Muscle layer of duodenum (tissue), 2 donors: Measurements from ENCODE around the gene ATXN7L1.

Experiments used
- H3K27ac ChIP-seq: one replicate; pipeline ENCODE4 v1.7.0; 2013; ENCODE audit warnings: mild to moderate bottlenecking, low read length
- H3K27me3 ChIP-seq: one replicate; pipeline ENCODE4 v1.7.0; 2013; ENCODE audit warnings: low read depth, mild to moderate bottlenecking, control low read depth, low read length
- H3K36me3 ChIP-seq, 2 donors: one replicate each; pipeline ENCODE4 v1.7.0; 2013; ENCODE audit warnings: low read length in 2 of 2, control low read depth in 1 of 2, mild to moderate bottlenecking in 1 of 2; ENCODE audit not compliant: insufficient read depth in 2 of 2, control insufficient read depth in 1 of 2
- H3K4me1 ChIP-seq, 2 donors: one replicate each; pipeline ENCODE4 v1.7.0; 2013; ENCODE audit warnings: low read length in 2 of 2, mild to moderate bottlenecking in 2 of 2, control low read depth in 1 of 2, moderate library complexity in 1 of 2; ENCODE audit not compliant: insufficient read depth in 2 of 2, control insufficient read depth in 1 of 2
- H3K4me3 ChIP-seq, 2 donors: one replicate each; pipeline ENCODE4 v1.7.0; 2013; ENCODE audit warnings: low read length in 2 of 2, low read depth in 1 of 2, mild to moderate bottlenecking in 1 of 2
- H3K9me3 ChIP-seq, 2 donors: one replicate each; pipeline ENCODE4 v1.7.0; 2013; ENCODE audit warnings: low read length in 2 of 2, control low read depth in 1 of 2, mild to moderate bottlenecking in 1 of 2; ENCODE audit not compliant: control insufficient read depth in 1 of 2
- donor health status: healthy.

ATXN7L1 gene

DNA sequence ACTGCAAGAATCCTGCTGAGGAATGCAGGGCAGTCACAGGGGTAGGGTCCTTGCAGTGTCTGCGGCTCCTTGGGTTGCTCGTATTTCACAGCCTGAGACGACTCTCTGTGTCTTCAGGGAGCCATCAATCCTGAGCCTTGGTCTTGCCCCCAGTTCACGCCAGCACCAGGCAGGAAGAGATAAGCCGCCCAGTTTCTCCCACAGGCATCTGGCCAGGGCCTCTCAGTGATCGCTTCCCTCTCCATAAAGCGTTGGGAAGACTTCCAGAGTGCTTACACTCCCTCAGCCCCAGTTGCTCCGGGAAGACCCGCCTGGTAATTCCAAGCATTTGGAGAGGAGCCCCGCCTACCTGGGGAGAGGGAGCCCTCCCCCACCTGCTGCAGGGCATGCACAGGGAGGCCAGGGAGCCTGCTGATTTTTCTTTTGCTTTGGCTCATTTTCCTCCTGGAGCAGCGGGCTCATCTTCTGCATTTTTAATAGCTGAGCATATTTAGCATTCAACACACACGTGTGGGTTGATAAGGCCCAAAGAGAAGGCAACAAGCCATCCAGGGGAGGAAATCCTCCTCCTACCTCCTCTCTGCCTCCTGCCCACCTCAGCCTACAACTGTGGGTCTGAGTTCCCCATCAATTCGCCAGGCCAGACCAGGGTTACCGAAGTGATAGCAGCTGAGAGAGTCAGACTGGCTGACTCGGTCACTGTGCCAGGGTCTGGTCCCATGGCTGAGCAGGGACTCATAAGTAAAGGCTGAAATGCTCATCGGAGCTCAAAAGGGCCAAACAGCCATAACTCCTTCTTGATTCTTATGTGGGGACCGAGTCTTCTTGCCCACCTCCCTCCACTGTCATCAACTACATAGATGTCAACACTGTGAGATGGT lies 220.7 kb downstream of the ATXN7L1 start:
- H3K27ac ChIP-seq, result no peak overlapping the region
- H3K9me3 ChIP-seq, result no peaks in the 10 kb centered on the region
- peaks cover 1 to 13% of the 10 kb centered on the region in 2 donors for H3K36me3 ChIP-seq
- H3K27me3 ChIP-seq, result no peaks in the 10 kb centered on the region
- H3K4me1 ChIP-seq, result peaks cover 0 to 17% of the 10 kb centered on the region in 2 donors
- no peak overlapping the region for H3K4me3 ChIP-seq

DNA sequence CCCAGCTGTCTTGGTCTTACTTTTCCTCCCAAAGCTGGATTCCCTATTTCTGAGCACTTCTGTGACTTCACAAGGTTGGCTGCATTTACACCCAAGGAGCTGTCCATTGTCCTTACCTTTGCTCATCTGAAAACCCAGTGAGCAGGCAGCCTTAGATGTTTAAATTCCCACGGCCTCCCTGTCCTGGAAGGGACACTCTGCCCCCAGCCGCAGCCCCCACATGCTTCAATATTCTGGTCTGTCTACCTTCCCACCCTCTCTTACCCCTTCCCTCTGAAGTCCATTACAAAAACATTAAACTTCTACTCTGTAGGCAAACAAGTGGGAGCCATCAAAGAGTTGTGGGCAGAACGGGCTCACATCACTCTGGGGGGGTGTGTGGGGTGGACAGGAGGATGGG lies 221.3 kb downstream of the ATXN7L1 start:
- Histone ChIP-seq H3K9me3 (no peaks in the 10 kb centered on the region), H3K27ac (no peak overlapping the region), H3K36me3 (peaks cover 0 to 12% of the 10 kb centered on the region in 2 donors), H3K4me3 (no peak overlapping the region), H3K27me3 (no peaks in the 10 kb centered on the region), H3K4me1 (peaks cover 0 to 17% of the 10 kb centered on the region in 2 donors)

DNA sequence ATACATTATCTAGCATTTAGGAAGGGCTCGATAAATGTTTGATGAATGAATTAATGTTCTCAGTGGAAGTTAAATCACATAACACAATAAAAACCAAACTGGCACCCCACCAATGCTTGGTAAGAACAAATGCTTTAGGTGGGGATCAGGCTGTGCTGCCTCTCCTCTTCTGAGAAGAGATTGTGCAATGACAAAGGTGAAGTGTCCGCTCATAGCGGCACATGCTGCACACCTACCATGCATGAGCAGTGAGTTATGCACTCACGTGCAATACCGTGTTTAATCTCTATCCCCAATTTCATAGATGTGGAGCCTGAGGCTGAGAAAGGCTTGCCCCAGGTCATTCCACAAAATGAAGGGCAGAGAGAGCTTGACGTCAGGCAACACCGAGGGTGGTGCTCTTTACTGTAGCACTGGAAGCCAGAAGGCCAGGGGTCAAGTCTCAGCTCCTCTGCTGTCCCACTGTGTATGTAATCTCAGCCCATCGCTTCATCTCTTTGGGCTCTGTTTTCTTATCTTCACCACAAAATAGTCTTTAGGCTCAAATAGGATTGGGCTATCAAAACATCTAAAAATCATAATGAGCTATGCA lies 222.2 kb downstream of the ATXN7L1 start:
- Histone ChIP-seq H3K9me3 (no peaks in the 10 kb centered on the region), H3K4me1 (peaks cover 0 to 26% of the 10 kb centered on the region in 2 donors), H3K4me3 (no peak overlapping the region), H3K36me3 (peaks cover 0 to 8% of the 10 kb centered on the region in 2 donors), H3K27me3 (no peaks in the 10 kb centered on the region), H3K27ac (no peak overlapping the region)

DNA sequence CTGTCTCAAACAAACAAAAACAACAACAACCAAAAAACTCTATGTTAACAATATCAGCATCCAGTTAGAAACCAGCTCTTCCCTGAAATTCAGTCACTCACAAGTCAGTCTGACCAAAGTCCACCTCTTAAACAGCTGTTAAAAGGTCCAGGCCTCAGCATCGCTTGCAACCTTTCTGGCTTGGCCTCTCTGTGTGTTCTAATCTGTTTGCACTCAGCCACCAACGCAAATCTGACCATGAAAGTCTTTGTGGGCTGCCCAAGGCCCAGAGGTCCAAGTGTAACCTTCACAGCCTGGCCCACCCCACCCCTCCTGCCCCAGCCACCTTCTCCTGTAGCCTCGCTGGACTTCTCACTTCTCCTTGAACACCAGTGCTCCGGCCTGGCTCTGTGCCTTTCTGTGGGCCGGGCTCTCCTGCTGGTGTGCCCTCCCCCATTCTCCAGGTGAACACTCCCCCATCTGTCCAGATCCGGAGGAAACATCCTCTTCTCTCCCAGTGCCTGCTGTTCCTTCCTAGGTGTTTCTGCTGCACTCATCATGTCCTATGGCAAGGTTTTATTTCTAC lies 222.9 kb downstream of the ATXN7L1 start:
- H3K9me3 ChIP-seq, result no peaks in the 10 kb centered on the region
- no peaks in the 10 kb centered on the region for H3K27me3 ChIP-seq
- no peak overlapping the region for H3K27ac ChIP-seq
- no peak overlapping the region for H3K4me3 ChIP-seq
- peaks cover 0 to 8% of the 10 kb centered on the region in 2 donors for H3K36me3 ChIP-seq
- peaks cover 0 to 26% of the 10 kb centered on the region in 2 donors for H3K4me1 ChIP-seq

DNA sequence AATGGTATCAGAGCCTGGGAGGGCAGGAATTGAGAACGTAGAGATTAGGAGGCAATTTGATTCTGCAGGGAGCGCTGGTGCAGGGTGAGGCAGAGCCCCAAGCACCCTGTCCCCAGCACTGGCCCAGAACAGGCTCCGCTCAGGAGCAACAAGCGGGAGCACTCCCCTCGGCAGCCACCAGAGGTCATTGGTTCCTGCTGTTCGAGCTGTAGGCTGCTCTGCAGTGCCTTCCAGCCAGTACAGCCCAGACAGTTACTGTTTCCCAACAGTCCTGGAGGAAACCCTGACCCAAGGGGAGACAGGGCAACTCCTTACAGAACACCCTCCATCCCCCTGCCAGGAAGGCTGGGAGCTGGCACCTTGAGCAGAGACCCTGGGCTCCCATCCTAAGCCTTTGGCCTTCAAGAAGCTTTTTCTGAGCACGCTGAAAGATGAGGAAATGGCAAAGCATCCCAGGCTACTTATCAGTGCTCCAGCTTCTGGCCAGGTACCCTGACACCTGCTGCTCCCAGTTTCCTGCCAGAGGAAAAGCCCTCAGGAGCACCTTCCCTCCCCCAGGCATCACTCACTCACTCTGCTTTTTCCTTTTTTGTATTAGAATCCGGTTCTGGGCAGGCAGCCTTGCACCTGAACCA lies 223.9 kb downstream of the ATXN7L1 start:
- Histone ChIP-seq H3K27ac (no peak overlapping the region), H3K4me3 (no peak overlapping the region), H3K9me3 (no peaks in the 10 kb centered on the region), H3K27me3 (no peaks in the 10 kb centered on the region), H3K36me3 (peaks cover 0 to 8% of the 10 kb centered on the region in 2 donors), H3K4me1 (peaks cover 0 to 26% of the 10 kb centered on the region in 2 donors)

DNA sequence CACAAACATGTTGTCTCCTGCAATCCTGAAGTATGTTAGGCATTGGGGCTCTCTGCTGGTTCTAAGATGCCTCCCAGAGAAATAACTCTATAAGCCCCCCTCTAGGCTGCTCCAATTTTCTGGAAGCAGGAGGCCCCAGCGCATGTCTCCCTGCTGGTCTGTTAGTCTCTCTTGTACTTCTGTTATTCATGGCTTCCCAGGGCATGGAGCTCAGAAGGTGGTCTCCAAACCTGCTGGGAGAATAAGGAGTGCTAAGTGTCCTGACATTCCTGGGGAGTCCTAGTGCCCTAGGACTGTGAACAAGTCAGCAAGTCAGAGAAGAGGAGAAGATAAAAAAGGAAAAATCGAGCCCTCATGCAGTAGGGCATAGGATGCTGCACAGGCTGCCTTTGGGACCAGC lies 224.6 kb downstream of the ATXN7L1 start:
- no peak overlapping the region for H3K4me3 ChIP-seq
- H3K27ac ChIP-seq, result no peak overlapping the region
- H3K36me3 ChIP-seq, result peaks cover 0 to 8% of the 10 kb centered on the region in 2 donors
- H3K4me1 ChIP-seq, result peaks cover 0 to 26% of the 10 kb centered on the region in 2 donors
- no peaks in the 10 kb centered on the region for H3K27me3 ChIP-seq
- no peaks in the 10 kb centered on the region for H3K9me3 ChIP-seq

DNA sequence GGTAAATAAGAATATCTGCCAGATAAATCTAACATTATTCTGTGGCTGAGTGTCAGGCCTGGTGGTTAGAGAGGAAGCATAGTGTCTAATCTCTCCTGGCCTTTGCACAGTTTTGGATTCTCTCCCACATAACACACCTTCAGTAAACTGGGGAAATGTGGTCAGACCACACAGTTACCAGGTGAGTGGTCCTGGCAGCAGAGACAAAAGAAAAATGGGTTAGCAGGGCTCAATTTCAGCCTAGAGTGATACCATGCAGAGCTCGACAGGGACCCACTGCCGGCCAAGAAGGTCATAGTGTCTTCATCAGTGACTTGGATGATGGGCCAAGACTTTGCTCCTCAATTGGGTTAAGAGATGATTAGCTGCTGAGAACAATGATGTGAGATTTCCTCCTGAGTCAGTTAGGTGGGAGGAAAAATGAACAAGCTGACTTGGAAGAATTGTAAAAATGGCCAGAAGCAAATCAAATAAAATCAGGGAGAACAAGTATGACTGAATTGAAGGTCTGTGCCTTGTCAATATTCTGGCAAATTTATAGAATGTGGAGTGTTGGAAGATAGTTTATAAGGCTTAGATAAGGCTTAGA lies 225.9 kb downstream of the ATXN7L1 start:
- H3K36me3 ChIP-seq, result peaks cover 0 to 8% of the 10 kb centered on the region in 2 donors
- H3K4me3 ChIP-seq, result no peak overlapping the region
- H3K27me3 ChIP-seq, result no peaks in the 10 kb centered on the region
- H3K4me1 ChIP-seq, result peaks cover 0 to 18% of the 10 kb centered on the region in 2 donors
- H3K9me3 ChIP-seq, result no peaks in the 10 kb centered on the region
- H3K27ac ChIP-seq, result no peak overlapping the region

DNA sequence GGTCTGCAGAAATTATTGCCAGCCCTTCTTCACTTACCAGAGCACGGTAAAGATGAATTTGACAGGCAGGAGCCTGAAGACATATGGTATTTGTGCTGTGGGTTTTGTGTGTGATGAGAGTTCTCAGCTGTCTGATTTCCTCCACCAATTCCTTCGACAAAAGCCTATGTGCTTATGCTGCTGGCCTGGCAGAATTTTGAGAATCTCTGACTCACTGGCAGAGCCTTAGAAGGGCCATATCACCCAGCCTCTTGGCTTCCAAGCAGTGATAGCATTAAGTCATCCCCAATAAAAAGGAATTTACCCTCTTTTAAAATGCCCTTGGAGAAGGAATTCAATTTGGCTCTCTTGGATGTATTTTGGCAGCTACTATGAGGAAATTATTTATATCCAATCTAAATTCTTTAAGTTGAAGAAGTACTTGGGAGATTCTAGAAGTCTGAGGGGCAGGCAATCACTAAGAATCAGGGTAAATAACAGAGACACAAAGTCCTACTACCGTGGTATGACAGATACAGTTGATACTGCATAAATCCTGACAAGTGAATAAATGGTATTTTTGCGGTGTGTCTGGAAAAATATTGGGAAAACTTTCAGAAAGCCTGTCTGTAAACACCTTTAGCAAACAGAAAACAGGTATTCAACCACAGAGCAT lies 226.5 kb downstream of the ATXN7L1 start:
- Histone ChIP-seq H3K4me1 (peaks cover 0 to 13% of the 10 kb centered on the region in 2 donors), H3K9me3 (no peaks in the 10 kb centered on the region), H3K4me3 (no peak overlapping the region), H3K36me3 (peaks cover 0 to 8% of the 10 kb centered on the region in 2 donors), H3K27me3 (no peaks in the 10 kb centered on the region), H3K27ac (no peak overlapping the region)

DNA sequence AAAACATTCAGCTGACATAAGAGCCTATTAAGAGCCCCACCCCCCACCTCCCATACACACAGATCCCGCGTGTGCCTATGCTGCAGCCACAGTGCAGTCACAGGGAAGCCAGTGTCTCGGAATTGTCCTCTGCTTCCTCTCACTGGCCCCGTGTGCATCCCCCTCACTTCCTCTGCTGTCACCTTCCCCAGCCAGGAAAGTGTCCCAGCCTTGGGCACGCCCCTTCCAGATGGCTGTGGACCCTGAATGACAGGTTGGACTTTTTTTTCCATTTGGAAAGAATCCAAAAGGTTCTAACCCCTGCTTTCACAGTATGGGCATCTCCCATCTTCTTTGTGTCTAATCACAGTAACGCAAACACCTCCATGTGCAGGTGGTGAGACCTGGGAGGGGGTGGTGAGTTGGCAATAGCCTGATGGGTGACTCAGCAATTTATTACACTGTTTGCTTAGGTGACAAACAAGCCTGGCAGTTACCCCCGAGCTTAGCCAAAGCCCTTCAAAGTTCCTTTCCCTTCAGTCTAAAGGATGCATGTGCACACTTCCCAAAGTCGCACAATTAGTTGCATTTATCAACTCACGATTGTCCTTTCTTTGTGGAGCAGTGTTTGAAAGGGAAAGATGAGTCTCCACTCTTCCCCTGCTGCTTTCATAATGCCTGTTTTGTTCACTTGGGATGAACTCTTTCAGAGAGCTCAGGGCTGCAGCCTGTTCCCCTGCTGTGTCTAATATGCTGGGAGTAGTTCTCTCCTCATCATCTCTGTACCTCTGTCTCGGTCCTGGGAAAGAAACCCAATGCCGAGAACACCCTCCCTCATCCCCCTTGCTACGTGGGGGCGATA lies 227.6 kb downstream of the ATXN7L1 start:
- Histone ChIP-seq H3K36me3 (peaks cover 3 to 8% of the 10 kb centered on the region in 2 donors), H3K27me3 (no peaks in the 10 kb centered on the region), H3K27ac (no peak overlapping the region), H3K4me1 (peaks cover 0 to 15% of the 10 kb centered on the region in 2 donors), H3K9me3 (no peaks in the 10 kb centered on the region), H3K4me3 (no peak overlapping the region)

DNA sequence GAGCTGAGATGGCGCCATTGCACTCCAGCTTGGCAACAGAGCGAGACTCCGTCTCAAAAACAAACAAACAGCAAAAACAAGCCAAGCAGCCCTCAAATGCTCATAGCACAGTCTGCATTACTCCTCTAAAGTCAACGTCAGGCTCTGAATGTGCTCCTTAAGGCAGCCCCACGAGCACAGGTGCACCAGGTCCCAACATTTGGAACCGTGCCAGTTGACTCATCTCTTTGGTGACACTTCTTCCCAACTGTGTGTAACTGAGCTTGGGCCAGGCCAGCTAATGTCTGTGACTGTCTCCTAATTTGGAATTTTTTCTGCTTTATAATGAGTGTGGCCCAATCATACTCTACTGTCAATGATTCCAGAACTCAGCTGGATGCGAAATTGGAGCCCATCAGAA lies 228.8 kb downstream of the ATXN7L1 start:
- Histone ChIP-seq H3K9me3 (no peaks in the 10 kb centered on the region), H3K4me3 (no peak overlapping the region), H3K36me3 (peaks cover 9 to 10% of the 10 kb centered on the region in 2 donors), H3K27me3 (no peaks in the 10 kb centered on the region), H3K4me1 (peaks cover 0 to 15% of the 10 kb centered on the region in 2 donors), H3K27ac (no peak overlapping the region)
